Osteocyte (in vitro differentiated cells): ENCODE measurements around the gene CNKSR3. TPM values are rescaled to one million over a fixed set of nuclear protein-coding genes. Genes with fewer than 3 reads are reported as not detected.

Experiments
- DNase-seq: peaks from one replicate; pipeline ENCODE4 v3.0.0; 2021; ENCODE audit warnings: mixed read lengths; ENCODE audit not compliant: unreplicated experiment; ENCODE audit errors: extremely low spot score
- H3K27ac Mint-ChIP-seq: one replicate; pipeline ENCODE4 v1.8.0; 2021; ENCODE audit warnings: mild to moderate bottlenecking, mixed read lengths; ENCODE audit not compliant: unreplicated experiment
- H3K27me3 Mint-ChIP-seq: one replicate; pipeline ENCODE4 v1.8.0; 2021; ENCODE audit warnings: mixed read lengths; ENCODE audit not compliant: unreplicated experiment
- H3K36me3 Mint-ChIP-seq: one replicate; pipeline ENCODE4 v1.8.0; 2021; ENCODE audit warnings: mixed read lengths; ENCODE audit not compliant: unreplicated experiment
- H3K4me1 Mint-ChIP-seq: one replicate; pipeline ENCODE4 v1.8.0; 2021; ENCODE audit warnings: mixed read lengths; ENCODE audit not compliant: unreplicated experiment
- H3K4me3 Mint-ChIP-seq: one replicate; pipeline ENCODE4 v1.8.0; 2021; ENCODE audit warnings: mild to moderate bottlenecking, moderate library complexity, mixed read lengths; ENCODE audit not compliant: unreplicated experiment
- H3K9me3 Mint-ChIP-seq: one replicate; pipeline ENCODE4 v1.8.0; 2021; ENCODE audit warnings: mixed read lengths; ENCODE audit not compliant: unreplicated experiment
- CTCF ChIP-seq: fragments of 200-600 bp; sonication (generic); IDR thresholded peaks from 2 replicates; pipeline ENCODE4 v1.5.0; 2021; ENCODE audit warnings: antibody characterized with exemption, mild to moderate bottlenecking, moderate library complexity
- total RNA-seq: library from RNA; stranded (reverse); gene quantifications from 2 replicates; pipeline ENCODE4 v1.2.1, GENCODE V29; 2021

Gene CNKSR3
- total RNA-seq, 1 donor from 2014 or later = 14.6 TPM

DNA sequence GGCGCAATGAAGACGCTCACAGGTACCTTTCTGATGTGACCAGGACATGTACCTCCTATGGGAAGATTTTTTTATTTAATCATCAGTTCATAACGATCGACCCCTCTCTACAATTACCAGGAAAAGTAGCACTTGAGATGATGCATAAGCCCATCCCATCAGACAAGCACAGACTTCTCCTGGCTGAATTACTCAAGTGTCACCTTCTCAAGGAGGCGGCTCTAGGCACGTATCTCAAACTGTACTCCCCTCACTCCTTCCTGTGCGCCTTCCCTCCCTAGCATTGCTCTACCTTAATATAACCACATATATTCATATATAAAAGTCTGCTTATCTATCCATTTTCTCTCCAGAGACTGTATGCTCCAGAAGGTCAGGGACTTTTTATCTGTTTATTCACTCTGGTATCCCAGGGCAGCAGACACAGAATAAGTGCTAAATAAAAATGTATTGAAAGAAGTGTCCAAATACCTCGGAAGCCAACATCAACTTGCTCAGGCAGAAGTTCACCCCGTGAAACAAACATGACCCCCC, 71.5 kb downstream of the CNKSR3 start:
- no peak for DNase-seq
- no peak overlapping the region for H3K27ac Mint-ChIP-seq
- TF ChIP-seq CTCF = no peak
- H3K4me3 Mint-ChIP-seq = no peak overlapping the region
- H3K27me3 Mint-ChIP-seq = no peaks in the 10 kb centered on the region
- peaks cover 3% of the 10 kb centered on the region for H3K4me1 Mint-ChIP-seq
- H3K9me3 Mint-ChIP-seq = no peaks in the 10 kb centered on the region
- H3K36me3 Mint-ChIP-seq = peaks cover 45% of the 10 kb centered on the region

DNA sequence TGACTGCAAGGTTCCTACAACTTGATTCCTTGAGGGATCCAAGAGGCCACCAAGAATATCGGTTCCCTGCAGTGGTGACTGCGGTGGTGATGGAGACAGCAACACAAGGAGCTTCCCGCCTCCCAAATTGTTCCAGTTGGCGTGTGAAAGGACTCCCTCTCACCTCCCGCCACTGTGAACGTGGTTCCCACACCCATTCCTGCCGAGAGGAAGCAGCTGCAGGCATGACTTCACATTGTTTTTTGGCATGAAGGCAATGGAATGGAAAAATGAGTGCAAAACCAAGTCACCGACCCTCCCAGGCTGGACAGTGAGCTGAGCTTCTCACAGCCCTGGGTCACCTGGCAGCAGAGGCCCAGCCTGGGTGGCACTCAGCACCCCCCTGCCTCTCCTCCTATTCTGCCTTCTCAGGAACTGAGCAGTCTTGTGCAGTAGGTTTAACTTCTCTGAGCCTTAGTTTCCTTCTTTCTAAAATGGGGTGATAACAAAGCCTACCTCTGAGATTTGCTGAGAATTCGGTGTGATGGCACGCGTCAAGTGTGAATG, 75.0 kb downstream of the CNKSR3 start:
- Mint-ChIP-seq H3K36me3 (peaks cover 35% of the 10 kb centered on the region), H3K9me3 (peaks cover 7% of the 10 kb centered on the region), H3K27ac (no peak overlapping the region), H3K27me3 (no peaks in the 10 kb centered on the region), H3K4me1 (peaks cover 18% of the 10 kb centered on the region), H3K4me3 (no peak overlapping the region)
- no peak for DNase-seq
- no peak for TF ChIP-seq CTCF

GRCh38 chr6:154434662-154435061, 75.8 kb downstream of the CNKSR3 start:
- TF ChIP-seq CTCF = no peak
- no peak for DNase-seq
- Mint-ChIP-seq H3K36me3 (peaks cover 37% of the 10 kb centered on the region), H3K27me3 (no peaks in the 10 kb centered on the region), H3K27ac (no peak overlapping the region), H3K4me3 (no peak overlapping the region), H3K4me1 (peaks cover 18% of the 10 kb centered on the region), H3K9me3 (peaks cover 7% of the 10 kb centered on the region)

GRCh38 chr6:154433477-154434241, 76.8 kb downstream of the CNKSR3 start:
- Mint-ChIP-seq H3K4me1 (peaks cover 18% of the 10 kb centered on the region), H3K36me3 (peaks cover 42% of the 10 kb centered on the region), H3K9me3 (peaks cover 7% of the 10 kb centered on the region), H3K4me3 (no peak overlapping the region), H3K27ac (no peak overlapping the region), H3K27me3 (no peaks in the 10 kb centered on the region)
- DNase-seq = no peak
- no peak for TF ChIP-seq CTCF
